H1 (cell line): ENCODE data around the gene RBFOX1. TPM values are rescaled to one million over a fixed set of nuclear protein-coding genes. Genes with fewer than 3 reads are reported as not detected.

Source experiments
- RFX5 ChIP-seq: IDR thresholded peaks from 2 replicates; pipeline ENCODE4 v1.6.1; 2011; ENCODE audit warnings: low read depth, low read length, improper control_type of control experiment, borderline replicate concordance
- SP4 ChIP-seq: IDR thresholded peaks from 2 replicates; pipeline ENCODE4 v1.6.1; 2012; ENCODE audit warnings: low read length, inconsistent platforms
- polyA plus RNA-seq, 7 experiments: library from polyadenylated mRNA; depleted of rRNA in 3 of 7; stranded (reverse) in 5 of 7; unstranded in 2 of 7; fragments of >200 nt in 5 of 7; fragments of 200-250 nt in 2 of 7; gene quantifications; 1 replicate in 5 of 7; 2 replicates in 1 of 7; 4 replicates in 1 of 7; pipeline versions ENCODE4 v1.2.1 to v1.2.3, GENCODE V29; 2011 to 2013; ENCODE audit warnings: missing spikeins in 2 of 7, mixed read lengths in 2 of 7
- total RNA-seq: library from RNA; stranded (reverse); fragmentation: NEBNext Ultra II Directional; extraction: Animal tissue kit (Norgen Biotek cat#: 25700); gene quantifications from 2 replicates; pipeline ENCODE4 v1.2.1, GENCODE V29; 2021

The RBFOX1 gene
- total and polyA plus RNA-seq, 2 of the 8 experiments (the other 6 are each of a cell fraction or from before 2014, with no cell fraction given): 1.7 to 2.8 TPM

GRCh38 chr16:7571366-7571765, 238.7 kb downstream of the RBFOX1 start (continued):
- TF ChIP-seq RFX5 (no peak), SP4 (no peak)
- TF ChIP-seq, all 59 proteins: peak for 0
